Limb (tissue), 2 donors: ENCODE measurements around the gene PP2D1.
A peak's percentile ranks its signal among the peaks of the same experiment; 100 is the strongest.
"Not testable (repeated sequence)": the region's sequence is repeated elsewhere in the genome, so short reads cannot be mapped to it uniquely, and the experiment has no call there.

Experiments used
- DNase-seq, 2 donors: peaks; one replicate each; pipeline ENCODE4 v3.0.0-alpha.2; 2016; ENCODE audit errors: extremely low spot score in 2 of 2

The PP2D1 gene

GRCh38 chr3:19967812-19968211, 44.3 kb downstream of the PP2D1 start:
- DNase-seq = no peak

- DNase-seq = no peak
Measured at GRCh38 chr3:19967208-19967607, 44.9 kb downstream of the PP2D1 start.

- DNase-seq = no peak
Measured at GRCh38 chr3:19961960-19962359, 50.1 kb downstream of the PP2D1 start.

DNA sequence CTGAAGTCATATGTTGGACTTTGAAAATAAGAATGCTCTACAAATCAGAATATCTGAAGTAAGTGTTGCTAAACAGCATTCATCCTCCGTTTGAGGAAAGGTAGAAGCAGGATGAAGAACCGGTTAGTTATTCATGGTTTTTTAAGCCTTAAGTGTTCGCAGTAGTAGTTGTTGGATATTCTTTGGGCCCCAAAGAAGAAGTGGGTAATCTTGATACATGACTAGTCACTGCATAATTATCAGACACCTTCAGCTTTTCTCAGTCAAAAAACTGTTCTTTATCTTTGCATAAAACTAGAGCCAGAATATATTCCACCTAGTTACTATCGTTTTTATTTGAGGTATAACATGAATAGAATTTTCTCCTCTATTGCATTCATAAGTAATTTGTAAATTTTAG, 51.4 kb downstream of the PP2D1 start:
- no peak for DNase-seq

DNA sequence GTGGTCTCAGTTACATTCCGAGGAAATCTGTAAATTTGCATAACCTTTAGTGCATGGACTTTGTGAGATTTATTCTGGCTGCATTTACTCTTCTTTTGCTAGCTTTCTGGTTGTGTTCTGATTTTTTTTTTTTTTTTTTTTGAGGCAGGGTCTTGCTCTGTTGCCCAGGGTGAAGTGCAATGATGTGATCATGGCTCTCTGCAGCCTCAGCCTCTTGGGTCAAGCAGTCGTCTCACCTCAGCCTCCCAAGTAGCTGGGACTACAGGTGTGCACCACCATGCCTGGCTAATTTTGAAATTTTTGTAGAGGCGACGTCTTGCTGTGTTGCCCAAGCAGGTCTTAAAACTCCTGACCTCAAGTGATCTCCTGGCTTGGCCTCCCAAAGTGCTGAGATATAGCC, 52.6 kb downstream of the PP2D1 start:
- no peak for DNase-seq

- DNase-seq = not testable (repeated sequence)
Measured at GRCh38 chr3:19957354-19957753, 54.7 kb downstream of the PP2D1 start.

- no peak for DNase-seq
Measured at GRCh38 chr3:19954676-19955075, 57.4 kb downstream of the PP2D1 start.

- no peak for DNase-seq
Measured at GRCh38 chr3:19950316-19950715, 61.7 kb downstream of the PP2D1 start.

- DNase-seq = no peak
Measured at GRCh38 chr3:19948226-19948591, 63.9 kb downstream of the PP2D1 start.

GRCh38 chr3:19947549-19948225, 64.4 kb downstream of the PP2D1 start:
- DNase-seq = peak; percentile 39 to 80

GRCh38 chr3:19946832-19947548, 65.1 kb downstream of the PP2D1 start, which contains the start of gene RAB5A:
TSS of gene RAB5A (plus strand) at chr3:19947097. CDS start at chr3:19950899, 3,802 bp downstream.
- peak; percentile 98 to 99 for DNase-seq

DNA sequence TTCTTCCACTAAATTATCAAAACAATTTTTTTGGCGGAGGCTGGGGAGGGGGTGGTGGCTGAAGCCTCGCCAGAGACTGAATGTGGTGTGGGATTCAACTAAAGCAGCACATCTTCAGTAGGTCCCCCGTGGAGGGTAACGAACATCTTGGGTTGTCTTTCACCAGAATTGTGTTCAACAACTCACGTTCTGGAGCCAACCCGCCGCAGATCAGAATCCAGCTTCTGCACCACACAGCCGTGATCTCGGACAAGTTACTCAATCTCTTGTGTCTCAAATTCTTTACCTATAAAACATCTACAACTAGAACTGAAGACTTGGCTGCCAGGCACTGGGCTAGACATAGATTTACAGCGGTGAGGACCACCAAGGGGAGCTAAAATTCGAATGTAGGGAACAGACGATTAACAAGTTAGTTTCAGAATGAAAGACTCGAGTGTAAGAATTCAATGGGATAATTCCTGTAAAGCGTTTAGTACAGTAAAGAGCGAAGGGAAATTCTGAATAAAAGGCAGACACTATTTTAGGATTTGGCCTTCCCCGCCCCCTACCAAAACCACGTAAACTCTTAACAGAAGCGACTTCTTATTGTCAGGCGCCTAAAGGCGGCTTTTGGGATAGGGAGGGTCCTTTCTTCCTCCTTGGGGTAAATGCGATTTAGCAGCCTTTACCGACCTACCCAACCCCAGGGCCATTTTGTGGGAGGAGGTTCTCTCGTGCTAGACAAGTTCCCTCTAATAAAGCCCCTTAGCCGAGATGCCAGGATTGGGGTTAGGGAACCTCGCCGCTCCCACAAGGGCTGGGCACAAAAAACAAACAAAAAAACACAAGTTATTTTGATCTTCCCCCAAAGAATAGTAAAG, 65.9 kb downstream of the PP2D1 start:
- DNase-seq = peak; percentile 6 to 36

DNA sequence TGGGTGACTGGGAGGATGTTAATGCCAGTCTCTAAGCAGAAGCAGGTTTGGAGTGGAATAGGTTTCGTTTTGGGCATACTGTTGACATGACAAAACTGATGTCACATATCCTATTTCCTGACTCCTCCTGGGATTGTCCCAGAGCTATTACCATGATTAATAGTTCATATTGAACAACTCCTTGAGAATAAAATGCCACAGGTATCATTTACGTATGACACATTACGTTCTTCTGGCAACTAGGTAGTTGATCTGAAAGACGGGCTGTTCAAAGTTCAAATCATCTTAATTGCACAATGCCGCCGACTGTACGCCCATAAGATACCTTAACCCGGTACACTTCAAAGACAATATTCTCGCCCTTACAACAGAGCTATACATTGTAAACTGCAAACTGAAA, 66.5 kb downstream of the PP2D1 start:
- no peak for DNase-seq

DNA sequence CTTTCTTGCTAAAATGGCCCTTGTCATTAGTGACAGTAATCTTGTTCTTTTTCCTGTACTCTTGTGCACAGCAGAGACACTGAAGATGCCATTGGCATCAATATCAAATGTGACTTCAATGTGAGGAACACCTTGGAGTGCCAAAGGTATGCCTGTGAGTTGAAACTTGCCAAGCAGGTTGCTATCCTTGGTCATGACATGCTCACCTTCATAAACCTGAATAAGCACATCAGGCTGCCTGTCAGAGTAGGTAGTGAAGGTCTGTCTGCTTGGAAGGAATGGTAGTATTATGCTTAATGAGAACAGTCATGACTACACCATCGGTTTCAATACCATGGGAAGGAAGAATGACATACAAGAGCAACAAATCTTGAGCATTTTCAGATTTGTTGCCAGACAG, 71.4 kb downstream of the PP2D1 start:
- DNase-seq = no peak

GRCh38 chr3:19938295-19938627, 73.8 kb downstream of the PP2D1 start:
- DNase-seq = no peak

- DNase-seq = no peak
Measured at GRCh38 chr3:19937459-19938294, 74.4 kb downstream of the PP2D1 start.
